HG02981 (cell line): ENCODE data around the gene SPDYE1.

Experiments
- ATAC-seq: cut with Tn5 transposase; IDR thresholded peaks from one replicate; pipeline ENCODE4 v1.9.1; 2021; ENCODE audit warnings: mild to moderate bottlenecking, moderate library complexity; ENCODE audit not compliant: unreplicated experiment

SPDYE1 gene

DNA sequence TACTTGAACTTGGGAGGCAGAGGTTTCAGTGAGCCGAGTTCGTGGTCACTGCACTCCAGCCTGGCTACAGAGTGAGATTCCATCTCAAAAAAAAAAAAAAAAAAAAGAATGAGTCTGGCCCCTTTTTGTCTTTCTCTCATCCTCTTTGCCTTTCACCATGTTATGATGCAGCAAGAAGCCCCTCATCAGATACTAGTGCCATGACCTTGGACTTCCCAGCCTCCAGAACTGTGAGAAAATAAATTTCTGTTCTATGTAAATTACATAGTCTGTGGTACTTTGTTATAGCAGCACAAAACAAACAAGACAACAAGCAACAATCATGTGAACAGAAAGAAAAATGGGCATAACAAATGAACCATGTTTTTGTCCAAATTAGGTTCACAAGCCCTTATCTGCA lies 44.5 kb downstream of the SPDYE1 start:
- ATAC-seq: no peak

DNA sequence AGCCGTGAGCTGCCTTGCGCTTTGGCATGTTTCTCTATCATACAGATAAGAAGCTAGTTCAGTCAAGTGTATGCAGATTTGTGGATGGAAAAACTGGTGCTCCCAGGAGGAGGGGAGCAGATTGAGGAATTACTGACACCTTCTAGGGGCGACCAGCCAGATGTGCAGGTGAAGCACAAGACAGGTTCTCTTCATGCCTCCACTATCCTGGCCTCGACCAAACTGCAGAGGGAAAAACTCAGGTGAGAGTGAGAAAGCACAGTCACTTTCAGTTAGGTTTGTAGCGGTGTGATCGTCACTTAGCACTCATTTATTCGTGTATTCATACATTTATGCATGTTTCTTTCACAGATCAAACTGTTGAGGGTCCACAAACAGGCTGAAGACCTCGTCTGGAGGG lies 46.2 kb downstream of the SPDYE1 start:
- ATAC-seq: no peak

DNA sequence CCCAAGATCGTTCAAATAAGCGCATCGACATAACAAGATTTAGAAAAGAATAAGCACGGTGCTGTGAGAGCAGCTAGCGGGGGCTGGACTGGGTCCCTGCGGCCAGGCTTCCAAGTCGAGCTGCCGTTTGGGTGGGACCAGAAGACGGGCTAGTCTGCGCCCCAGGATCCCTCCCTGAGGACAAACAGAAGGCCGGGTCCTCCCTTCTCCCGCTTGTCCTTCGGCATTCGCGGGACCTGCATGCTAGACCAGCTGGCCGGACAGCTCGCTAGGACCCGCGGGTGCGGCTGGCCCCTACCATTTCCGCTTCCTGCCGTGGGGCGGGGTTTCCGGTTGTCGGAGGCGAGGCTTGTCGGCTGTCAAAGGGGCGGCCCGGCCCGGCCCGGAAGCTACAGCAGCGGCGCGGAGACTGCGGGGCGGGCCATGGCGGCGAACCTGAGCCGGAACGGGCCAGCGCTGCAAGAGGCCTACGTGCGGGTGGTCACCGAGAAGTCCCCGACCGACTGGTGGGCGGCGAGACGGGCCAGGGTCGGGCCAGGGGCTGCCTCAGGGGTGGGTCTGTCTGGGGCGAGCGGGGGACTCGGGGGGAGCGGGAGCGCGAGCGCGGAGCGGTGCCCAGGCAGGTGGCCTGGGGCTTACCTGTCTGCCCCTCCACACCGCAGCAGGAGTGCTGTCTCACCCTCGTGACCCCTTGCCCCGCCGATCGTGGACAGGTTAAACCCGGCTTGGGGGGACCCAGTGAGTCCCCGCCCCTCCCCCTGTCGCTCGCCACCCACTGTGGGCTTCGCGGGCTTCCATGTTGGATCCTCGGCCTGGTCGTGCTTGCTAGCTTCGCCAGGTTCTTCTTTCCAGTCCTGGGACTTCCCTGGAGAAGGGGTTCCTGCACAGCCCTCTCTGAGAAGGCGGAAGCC lies 46.9 kb downstream of the SPDYE1 start, which contains the start of gene DBNL:
Gene DBNL (plus strand): TSS at position 388 of the 911 bp plus-strand sequence. CDS start 36 bp downstream, at position 424.
- peak; percentile 61 for ATAC-seq

DNA sequence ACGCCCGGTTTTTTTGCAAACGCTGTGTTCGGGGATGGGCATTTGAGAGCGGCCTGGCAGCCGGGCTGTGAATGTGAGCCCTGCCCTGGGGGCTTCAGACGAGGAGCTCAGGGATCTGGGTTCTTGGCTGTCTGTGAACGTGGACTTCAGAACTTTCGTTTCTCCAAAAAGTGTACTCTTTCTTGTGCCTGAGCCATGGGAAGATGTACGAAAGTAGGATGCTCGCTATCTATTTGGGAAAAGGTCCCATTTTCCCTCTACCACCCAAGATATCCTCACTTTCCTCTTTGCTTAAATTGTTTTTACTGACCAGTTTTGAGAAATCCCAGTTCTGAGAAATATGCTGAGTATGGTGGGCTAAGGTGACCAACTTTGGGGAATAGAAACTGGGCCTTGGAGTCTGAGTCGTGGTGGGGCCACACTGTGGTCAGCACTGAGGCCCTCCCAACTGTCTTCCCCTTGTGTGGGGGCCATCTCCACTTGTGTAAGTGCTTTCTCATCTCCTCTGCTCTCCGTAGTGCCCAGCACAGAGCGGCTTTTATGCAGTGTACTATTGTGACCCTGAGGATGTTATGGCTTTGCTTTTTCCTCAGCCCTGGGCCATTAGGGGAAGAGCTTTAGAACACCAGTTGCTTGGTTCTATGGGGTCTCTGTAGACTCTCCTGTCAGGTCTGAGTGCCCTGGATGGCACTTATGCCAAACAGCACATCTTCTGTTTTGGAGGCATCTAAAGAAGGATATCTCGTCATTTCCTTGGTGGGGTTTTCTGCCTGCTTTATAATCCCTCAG lies 47.7 kb downstream of the SPDYE1 start:
- no peak for ATAC-seq

DNA sequence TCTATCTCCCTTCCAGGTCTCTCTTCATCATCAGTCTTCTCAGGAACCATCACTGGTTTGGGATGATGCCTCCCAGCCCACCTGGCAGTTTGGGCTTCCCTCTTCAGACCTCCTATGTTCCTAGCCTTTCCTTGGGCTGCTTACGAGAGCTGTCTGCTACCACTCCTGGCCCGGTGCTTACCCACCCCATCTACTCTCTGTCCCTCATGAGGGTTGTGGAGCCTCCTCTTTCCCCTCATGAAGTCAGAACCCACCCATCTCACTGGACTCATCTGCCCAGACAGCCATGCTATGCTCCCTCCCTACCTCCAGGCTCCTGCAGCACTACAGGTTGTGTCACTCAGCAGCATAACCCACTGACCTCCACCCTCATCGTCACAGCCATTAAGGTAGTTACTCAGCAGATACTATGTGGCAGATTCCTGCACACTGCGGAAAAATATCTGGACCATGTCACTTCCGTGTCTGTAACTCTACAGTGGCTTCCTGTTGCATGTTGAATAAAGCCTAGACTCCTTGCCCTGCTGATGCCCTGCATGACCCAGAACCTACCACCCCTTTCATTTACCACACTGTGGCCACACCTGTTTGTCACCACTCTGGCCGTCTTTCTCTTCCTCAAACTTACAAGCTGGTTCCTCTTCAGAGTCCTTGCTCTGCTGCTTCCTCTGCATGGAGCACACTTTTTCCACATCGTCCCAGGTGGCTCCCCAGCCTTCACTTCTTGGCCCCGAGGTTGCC lies 48.8 kb downstream of the SPDYE1 start:
- ATAC-seq: peak; percentile 60

DNA sequence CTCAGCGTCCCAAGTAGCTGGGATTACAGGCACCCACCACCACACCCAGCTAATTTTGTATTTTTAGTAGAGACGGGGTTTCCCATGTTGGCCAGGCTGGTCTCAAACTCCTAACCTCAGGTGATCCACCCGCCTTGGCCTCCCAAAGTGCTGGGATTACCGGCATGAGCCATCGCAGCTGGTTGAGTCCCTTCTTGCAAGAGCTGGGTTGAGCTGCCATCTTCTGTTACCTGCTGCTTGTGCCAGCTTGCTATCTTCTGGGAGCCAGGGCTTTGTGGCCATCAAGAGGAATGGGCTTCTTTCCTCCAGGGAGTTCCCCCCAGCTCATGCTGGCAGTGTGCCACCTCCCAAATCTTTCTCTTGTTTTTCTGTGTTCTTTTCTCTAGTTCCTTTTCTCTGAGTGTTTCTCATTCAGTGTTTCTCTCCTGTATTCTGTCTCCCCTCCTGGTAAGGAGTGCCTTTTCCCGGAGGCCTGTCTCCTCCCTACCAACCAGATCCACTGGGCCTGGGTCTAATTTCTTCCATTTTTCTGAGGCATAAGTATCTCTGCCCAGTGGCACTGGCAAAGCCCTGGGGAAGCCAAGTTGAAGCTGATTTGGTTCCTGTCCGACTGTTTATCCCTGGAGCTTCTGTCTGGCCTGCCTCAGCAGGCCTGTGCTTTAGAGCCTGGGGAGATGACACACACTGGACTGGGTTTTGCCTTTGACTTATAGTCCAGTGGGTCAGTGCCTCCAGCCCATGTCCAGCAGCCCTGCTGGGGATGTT lies 50.5 kb downstream of the SPDYE1 start:
- no peak for ATAC-seq

- ATAC-seq: no peak
Measured at GRCh38 chr7:44050121-44050914, 52.6 kb downstream of the SPDYE1 start.

- ATAC-seq: no peak
Measured at GRCh38 chr7:44050915-44051560, 53.3 kb downstream of the SPDYE1 start.

- ATAC-seq: no peak
Measured at GRCh38 chr7:44051611-44052220, 54.0 kb downstream of the SPDYE1 start.

GRCh38 chr7:44052771-44053365 lies 55.2 kb downstream of the SPDYE1 start:
- no peak for ATAC-seq

DNA sequence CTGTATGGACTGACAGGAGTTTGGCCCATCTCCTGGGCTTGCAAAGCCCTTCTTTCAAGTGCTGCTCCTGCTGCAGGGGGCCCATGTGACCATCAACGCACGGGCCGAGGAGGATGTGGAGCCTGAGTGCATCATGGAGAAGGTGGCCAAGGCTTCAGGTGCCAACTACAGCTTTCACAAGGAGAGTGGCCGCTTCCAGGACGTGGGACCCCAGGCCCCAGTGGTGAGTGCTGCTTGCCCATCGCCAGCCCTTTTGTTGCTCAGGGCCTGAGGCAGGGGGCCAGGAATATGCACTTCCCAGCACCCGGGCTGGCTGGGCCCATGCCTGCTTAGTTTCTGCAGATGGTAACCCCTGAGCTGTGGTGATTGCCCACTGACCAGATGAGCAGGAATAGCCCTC lies 59.0 kb downstream of the SPDYE1 start:
- no peak for ATAC-seq

- ATAC-seq: no peak
Measured at GRCh38 chr7:44057181-44057848, 59.6 kb downstream of the SPDYE1 start.

- ATAC-seq: no peak
Measured at GRCh38 chr7:44057849-44058758, 60.4 kb downstream of the SPDYE1 start.

GRCh38 chr7:44058759-44059218 lies 61.1 kb downstream of the SPDYE1 start:
- no peak for ATAC-seq

- no peak for ATAC-seq
Measured at GRCh38 chr7:44059219-44060090, 61.8 kb downstream of the SPDYE1 start.
